Central memory CD8-positive, alpha-beta T cell (primary cell): Measurements from ENCODE around the gene CACNB4.
"Not testable (repeated sequence)": the region's sequence is repeated elsewhere in the genome, so short reads cannot be mapped to it uniquely, and the experiment has no call there.

ENCODE experiments used
- ATAC-seq: fragments of 150-1000 bp; cut with Tn5 transposase; replicated peaks from 2 replicates; pipeline ENCODE4 v1.10.0; 2022; ENCODE audit warnings: mild to moderate bottlenecking, moderate FRiP score, moderate number of reproducible peaks; ENCODE audit not compliant: poor library complexity, severe bottlenecking; ENCODE audit errors: extremely low read depth
- DNase-seq, 2 donors: peaks; one replicate each; pipeline ENCODE4 v3.0.0; 2021; ENCODE audit warnings: low spot score in 2 of 2
- H3K27ac Mint-ChIP-seq: one replicate; pipeline ENCODE4 v1.8.0; 2022; ENCODE audit warnings: low read depth, mild to moderate bottlenecking, moderate library complexity, mixed read lengths
- H3K27me3 Mint-ChIP-seq: one replicate; pipeline ENCODE4 v1.8.0; 2022; ENCODE audit warnings: mixed read lengths
- H3K36me3 Mint-ChIP-seq: one replicate; pipeline ENCODE4 v1.8.0; 2022; ENCODE audit warnings: mild to moderate bottlenecking, moderate library complexity, mixed read lengths; ENCODE audit not compliant: insufficient read depth
- H3K4me1 Mint-ChIP-seq: one replicate; pipeline ENCODE4 v1.8.0; 2022; ENCODE audit warnings: mixed read lengths
- H3K4me3 Mint-ChIP-seq: one replicate; pipeline ENCODE4 v1.8.0; 2022; ENCODE audit warnings: mild to moderate bottlenecking, moderate library complexity, mixed read lengths
- H3K9me3 Mint-ChIP-seq: one replicate; pipeline ENCODE4 v1.8.0; 2022; ENCODE audit warnings: mixed read lengths

CACNB4 gene

GRCh38 chr2:152098496-152099366, at the start of gene CACNB4:
Gene CACNB4 (minus strand): TSS chr2:152099044.
- DNase-seq: no peak
- Mint-ChIP-seq H3K4me1 (peaks cover 18% of the 10 kb centered on the region), H3K36me3 (peaks cover 4% of the 10 kb centered on the region), H3K27ac (no peak within 1 kb of the TSS), H3K27me3 (peaks cover 47% of the 10 kb centered on the region), H3K9me3 (no peaks in the 10 kb centered on the region), H3K4me3 (peak within 1 kb of the TSS; percentile 75)
- no peak for ATAC-seq

GRCh38 chr2:152134488-152135280, 35.8 kb upstream of the CACNB4 start:
- no peak for DNase-seq
- ATAC-seq: no peak
- Mint-ChIP-seq H3K4me3 (no peak overlapping the region), H3K4me1 (peaks cover 15% of the 10 kb centered on the region), H3K36me3 (peaks cover 11% of the 10 kb centered on the region), H3K27me3 (no peaks in the 10 kb centered on the region), H3K27ac (peak overlapping the region; percentile 46), H3K9me3 (no peaks in the 10 kb centered on the region)

DNA sequence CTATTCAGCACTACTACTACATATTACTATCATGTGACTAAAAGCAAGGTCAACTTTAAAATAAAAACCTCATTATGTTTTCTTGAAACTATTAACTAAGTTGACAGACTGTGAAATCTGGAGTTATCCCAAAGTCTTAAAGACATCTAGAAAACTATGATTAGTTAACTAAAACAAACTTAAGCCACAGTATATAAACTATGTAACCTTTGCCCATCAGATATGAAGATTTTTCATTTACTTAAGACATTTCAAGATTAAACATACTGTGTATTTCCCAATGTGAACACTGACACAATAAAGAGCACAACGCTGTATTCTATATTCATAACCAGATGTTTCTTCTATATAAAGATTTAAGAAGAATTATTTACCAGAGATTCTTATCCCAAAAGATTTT, 33.5 kb upstream of the CACNB4 start:
- no peak for ATAC-seq
- H3K27ac Mint-ChIP-seq: peak overlapping the region; percentile 68
- no peak overlapping the region for H3K4me3 Mint-ChIP-seq
- peaks cover 12% of the 10 kb centered on the region for H3K36me3 Mint-ChIP-seq
- H3K27me3 Mint-ChIP-seq: no peaks in the 10 kb centered on the region
- DNase-seq: no peak
- no peaks in the 10 kb centered on the region for H3K9me3 Mint-ChIP-seq
- H3K4me1 Mint-ChIP-seq: peaks cover 14% of the 10 kb centered on the region

- Mint-ChIP-seq H3K4me3 (no peak overlapping the region), H3K27ac (no peak overlapping the region), H3K27me3 (no peaks in the 10 kb centered on the region), H3K36me3 (peaks cover 24% of the 10 kb centered on the region), H3K4me1 (no peaks in the 10 kb centered on the region), H3K9me3 (no peaks in the 10 kb centered on the region)
- no peak for ATAC-seq
- DNase-seq: no peak
These were observed 28.8 kb upstream of the CACNB4 start for GRCh38 chr2:152127628-152128027.

DNA sequence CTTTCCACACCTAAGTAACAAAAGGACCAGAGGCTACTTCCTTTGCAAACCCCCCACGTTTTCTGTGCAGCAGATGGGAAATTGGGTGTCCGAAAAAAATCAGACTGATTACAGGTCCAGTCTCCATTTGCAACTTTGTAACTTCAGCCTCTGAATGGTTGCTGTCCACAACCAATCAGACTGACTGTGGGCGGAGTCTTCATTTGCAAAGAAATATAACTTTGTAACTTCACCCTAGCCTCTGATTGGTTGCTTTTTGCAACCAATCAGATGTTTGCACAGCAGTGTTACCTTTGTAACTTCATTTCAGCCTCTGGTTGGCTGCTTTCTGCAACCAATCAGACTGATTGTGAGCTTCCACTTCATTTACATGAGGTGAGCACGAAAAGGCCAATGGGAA, 27.8 kb upstream of the CACNB4 start:
- H3K9me3 Mint-ChIP-seq: no peaks in the 10 kb centered on the region
- H3K27me3 Mint-ChIP-seq: no peaks in the 10 kb centered on the region
- no peak overlapping the region for H3K27ac Mint-ChIP-seq
- no peaks in the 10 kb centered on the region for H3K4me1 Mint-ChIP-seq
- ATAC-seq: no peak
- H3K36me3 Mint-ChIP-seq: peaks cover 21% of the 10 kb centered on the region
- no peak overlapping the region for H3K4me3 Mint-ChIP-seq
- no peak for DNase-seq

GRCh38 chr2:152122161-152122560, 23.3 kb upstream of the CACNB4 start:
- H3K27ac Mint-ChIP-seq: no peak overlapping the region
- peaks cover 26% of the 10 kb centered on the region for H3K36me3 Mint-ChIP-seq
- no peak for ATAC-seq
- no peaks in the 10 kb centered on the region for H3K9me3 Mint-ChIP-seq
- no peaks in the 10 kb centered on the region for H3K27me3 Mint-ChIP-seq
- DNase-seq: no peak
- no peak overlapping the region for H3K4me3 Mint-ChIP-seq
- no peaks in the 10 kb centered on the region for H3K4me1 Mint-ChIP-seq

DNA sequence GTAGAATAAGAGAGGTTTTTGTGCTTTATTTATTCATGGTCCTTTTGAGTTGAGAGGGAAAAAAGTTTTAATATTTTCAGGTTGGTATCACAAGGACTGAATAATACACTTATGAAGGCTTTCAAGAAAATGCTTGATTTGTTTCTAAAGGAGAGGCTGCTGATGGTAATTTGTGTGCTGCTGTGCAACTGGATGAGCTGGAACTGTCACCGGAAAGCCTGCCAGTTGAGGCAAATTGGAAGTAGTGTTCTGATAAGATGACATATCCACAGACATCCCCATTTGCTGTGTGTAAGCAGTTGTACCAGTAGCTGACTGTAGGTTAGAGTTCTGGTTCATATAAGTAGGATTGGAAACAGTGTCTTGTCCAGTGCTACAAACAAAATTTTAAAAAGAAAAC, 21.6 kb upstream of the CACNB4 start:
- ATAC-seq (no peak), DNase-seq (no peak)
- H3K4me3 Mint-ChIP-seq: no peak overlapping the region
- H3K27ac Mint-ChIP-seq: no peak overlapping the region
- peaks cover 24% of the 10 kb centered on the region for H3K36me3 Mint-ChIP-seq
- H3K27me3 Mint-ChIP-seq: no peaks in the 10 kb centered on the region
- no peaks in the 10 kb centered on the region for H3K4me1 Mint-ChIP-seq
- H3K9me3 Mint-ChIP-seq: no peaks in the 10 kb centered on the region

DNA sequence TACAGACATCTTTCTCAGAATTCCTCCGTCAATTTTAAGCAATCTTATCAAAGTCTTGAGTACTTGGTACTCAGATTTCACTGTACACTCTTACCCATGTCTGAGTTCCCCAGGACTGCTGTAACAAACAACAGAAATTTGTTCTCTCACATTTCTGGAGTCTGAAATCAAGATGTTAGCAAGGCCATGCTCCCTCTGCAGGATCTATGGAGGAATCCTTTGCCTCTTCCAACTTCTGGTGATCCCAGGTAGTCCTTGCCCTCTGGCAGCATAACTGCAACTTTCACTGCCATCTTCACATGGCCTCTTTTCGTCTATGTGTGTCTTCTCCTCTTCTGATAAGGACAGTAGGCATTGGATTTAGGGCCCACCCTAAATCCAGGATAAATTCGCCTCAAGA, 17.1 kb upstream of the CACNB4 start:
- ATAC-seq (no peak), DNase-seq (no peak)
- Mint-ChIP-seq H3K36me3 (peaks cover 11% of the 10 kb centered on the region), H3K27me3 (no peaks in the 10 kb centered on the region), H3K27ac (no peak overlapping the region), H3K9me3 (no peaks in the 10 kb centered on the region), H3K4me3 (no peak overlapping the region), H3K4me1 (no peaks in the 10 kb centered on the region)

DNA sequence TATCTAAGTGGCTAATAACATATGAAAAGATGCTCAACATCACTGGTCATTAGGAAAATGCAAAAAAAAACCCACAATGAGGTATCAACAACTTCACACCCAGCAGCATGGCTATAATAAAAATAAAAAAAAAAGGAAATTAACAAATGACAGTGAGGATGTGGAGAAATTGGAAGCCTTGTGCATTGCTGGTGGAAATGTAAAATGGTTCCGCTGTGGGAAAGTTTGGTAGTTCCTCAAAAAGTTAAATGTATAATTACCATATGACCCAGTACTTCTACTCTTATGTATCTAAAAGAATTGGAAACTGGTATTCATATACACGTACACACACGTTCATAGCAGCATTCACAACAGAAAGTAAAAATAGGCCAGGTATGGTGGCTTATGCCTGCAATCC, 15.5 kb upstream of the CACNB4 start:
- H3K27ac Mint-ChIP-seq: no peak overlapping the region
- H3K9me3 Mint-ChIP-seq: no peaks in the 10 kb centered on the region
- no peaks in the 10 kb centered on the region for H3K27me3 Mint-ChIP-seq
- H3K4me1 Mint-ChIP-seq: no peaks in the 10 kb centered on the region
- no peak overlapping the region for H3K4me3 Mint-ChIP-seq
- peaks cover 2% of the 10 kb centered on the region for H3K36me3 Mint-ChIP-seq
- no peak for ATAC-seq
- DNase-seq: no peak

DNA sequence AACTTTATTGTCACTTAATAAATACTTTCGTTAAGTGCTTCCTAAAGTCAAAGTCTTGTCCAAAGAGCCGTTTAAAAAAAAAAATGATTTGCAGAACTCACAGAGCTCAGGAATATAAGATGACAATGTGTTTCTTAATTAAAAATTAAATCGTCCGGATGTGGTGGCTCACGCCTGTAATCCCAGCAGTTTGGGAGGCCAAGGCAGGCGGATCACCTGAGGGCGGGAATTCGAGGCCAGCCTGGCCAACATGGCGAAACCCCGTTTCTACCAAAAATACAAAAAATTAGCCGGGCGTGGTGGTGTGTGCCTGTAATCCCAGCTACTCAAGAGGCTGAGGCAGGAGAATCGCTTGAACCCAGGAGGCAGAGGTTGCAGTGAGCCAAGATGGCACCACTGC, 8.3 kb upstream of the CACNB4 start:
- not testable (repeated sequence) for H3K4me3 Mint-ChIP-seq, H3K9me3 Mint-ChIP-seq, DNase-seq, ATAC-seq, H3K36me3 Mint-ChIP-seq, H3K27ac Mint-ChIP-seq, H3K4me1 Mint-ChIP-seq
- peaks cover 11% of the 10 kb centered on the region for H3K27me3 Mint-ChIP-seq

DNA sequence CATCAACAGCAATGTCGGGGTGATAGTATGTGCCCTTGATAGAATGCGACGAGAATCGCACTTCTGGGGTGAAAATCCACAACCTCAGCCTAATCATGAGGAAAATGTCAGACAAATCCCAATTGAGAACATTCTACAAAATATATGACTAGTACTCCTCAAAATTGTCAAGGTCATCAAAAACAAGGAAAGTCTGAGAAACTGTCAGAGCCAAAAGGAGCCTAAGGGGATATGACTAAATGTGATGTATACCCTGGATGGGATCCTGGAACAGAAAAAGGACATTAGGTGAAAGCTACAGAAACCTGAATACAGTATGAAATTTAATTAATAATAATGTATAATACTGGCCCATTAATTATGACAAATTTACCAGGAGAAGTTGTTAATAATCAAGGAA, 7.6 kb upstream of the CACNB4 start:
- Mint-ChIP-seq H3K4me1 (no peaks in the 10 kb centered on the region), H3K9me3 (no peaks in the 10 kb centered on the region), H3K27ac (no peak overlapping the region), H3K36me3 (no peaks in the 10 kb centered on the region), H3K27me3 (peaks cover 11% of the 10 kb centered on the region), H3K4me3 (no peak overlapping the region)
- DNase-seq (no peak), ATAC-seq (no peak)

GRCh38 chr2:152103271-152103670, 4.4 kb upstream of the CACNB4 start:
- H3K4me1 Mint-ChIP-seq: peaks cover 8% of the 10 kb centered on the region
- peaks cover 34% of the 10 kb centered on the region for H3K27me3 Mint-ChIP-seq
- ATAC-seq (no peak), DNase-seq (no peak)
- no peak overlapping the region for H3K4me3 Mint-ChIP-seq
- no peaks in the 10 kb centered on the region for H3K9me3 Mint-ChIP-seq
- peaks cover 4% of the 10 kb centered on the region for H3K36me3 Mint-ChIP-seq
- no peak overlapping the region for H3K27ac Mint-ChIP-seq

- H3K27ac Mint-ChIP-seq: no peak overlapping the region
- no peak overlapping the region for H3K4me3 Mint-ChIP-seq
- no peaks in the 10 kb centered on the region for H3K9me3 Mint-ChIP-seq
- ATAC-seq (no peak), DNase-seq (no peak)
- peaks cover 4% of the 10 kb centered on the region for H3K36me3 Mint-ChIP-seq
- H3K27me3 Mint-ChIP-seq: peaks cover 49% of the 10 kb centered on the region
- peaks cover 18% of the 10 kb centered on the region for H3K4me1 Mint-ChIP-seq
These were observed 2.1 kb upstream of the CACNB4 start for GRCh38 chr2:152100961-152101360.
